ENCODE results near the gene ORM1.

Gene ORM1

DNA sequence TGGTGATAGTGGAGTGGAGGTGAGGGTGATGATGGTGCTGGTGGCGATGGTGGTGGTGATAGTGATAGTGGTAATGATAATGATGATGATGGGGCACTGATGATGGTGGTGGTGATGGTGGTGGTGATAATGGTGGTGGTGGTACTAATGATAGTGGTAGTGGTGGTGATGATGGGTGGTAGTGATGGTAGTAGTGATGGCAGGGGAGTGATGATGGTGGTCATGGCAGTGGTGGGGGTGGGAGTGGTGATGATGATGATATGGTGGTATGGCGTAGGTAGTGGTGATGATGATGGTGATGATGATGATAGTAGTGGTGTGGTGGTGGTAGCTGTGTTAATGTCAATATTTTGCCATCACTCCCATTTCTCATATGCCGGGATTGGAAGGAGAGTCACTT, 44.5 kb upstream of the ORM1 start:
- no peaks in the 10 kb centered on the region for H3K27me3 ChIP-seq (ENCODE audit: insufficient read depth, low read length, poor library complexity)
- H3K9ac ChIP-seq (ENCODE audit: low read length), result no peak overlapping the region
- no peak overlapping the region for H2BK120ac ChIP-seq (ENCODE audit: low read depth, low read length)
- H4K8ac ChIP-seq (ENCODE audit: low read depth, low read length), result no peak overlapping the region
- H3K56ac ChIP-seq (ENCODE audit: low read length), result no peak overlapping the region
- H3K27ac ChIP-seq (ENCODE audit: low read depth, low read length), result no peak overlapping the region
- H2BK5ac ChIP-seq (ENCODE audit: low read length), result no peak overlapping the region
- H3K79me2 ChIP-seq (ENCODE audit: control insufficient read depth, insufficient read depth, low read length), result no peaks in the 10 kb centered on the region
- no peaks in the 10 kb centered on the region for H3K36me3 ChIP-seq (ENCODE audit: control insufficient read depth, insufficient read depth, low read length)
- no peaks in the 10 kb centered on the region for H3K79me1 ChIP-seq (ENCODE audit: low read length)
- DNase-seq, result no peak
- no peak overlapping the region for H2BK15ac ChIP-seq (replicated peaks; ENCODE audit: low read depth)
- H4K5ac ChIP-seq (ENCODE audit: low read length), result no peak overlapping the region
- H3K4ac ChIP-seq (ENCODE audit: low read depth, low read length), result no peak overlapping the region
- H3K4me3 ChIP-seq (ENCODE audit: low read length), result no peak overlapping the region
- WGBS (ENCODE audit: extremely low coverage, insufficient coverage, low lambda C conversion rate), result 100% methylated on average over 1 of the region's 3 CpGs
- no peak overlapping the region for H3K23ac ChIP-seq (ENCODE audit: low read length)
- H3K18ac ChIP-seq (ENCODE audit: low read length), result no peak overlapping the region
- no peak overlapping the region for H2AK5ac ChIP-seq (ENCODE audit: low read length)
- no peak overlapping the region for H3K4me2 ChIP-seq (ENCODE audit: low read length)
- no peaks in the 10 kb centered on the region for H3K4me1 ChIP-seq (ENCODE audit: control insufficient read depth, low read depth, low read length)

DNA sequence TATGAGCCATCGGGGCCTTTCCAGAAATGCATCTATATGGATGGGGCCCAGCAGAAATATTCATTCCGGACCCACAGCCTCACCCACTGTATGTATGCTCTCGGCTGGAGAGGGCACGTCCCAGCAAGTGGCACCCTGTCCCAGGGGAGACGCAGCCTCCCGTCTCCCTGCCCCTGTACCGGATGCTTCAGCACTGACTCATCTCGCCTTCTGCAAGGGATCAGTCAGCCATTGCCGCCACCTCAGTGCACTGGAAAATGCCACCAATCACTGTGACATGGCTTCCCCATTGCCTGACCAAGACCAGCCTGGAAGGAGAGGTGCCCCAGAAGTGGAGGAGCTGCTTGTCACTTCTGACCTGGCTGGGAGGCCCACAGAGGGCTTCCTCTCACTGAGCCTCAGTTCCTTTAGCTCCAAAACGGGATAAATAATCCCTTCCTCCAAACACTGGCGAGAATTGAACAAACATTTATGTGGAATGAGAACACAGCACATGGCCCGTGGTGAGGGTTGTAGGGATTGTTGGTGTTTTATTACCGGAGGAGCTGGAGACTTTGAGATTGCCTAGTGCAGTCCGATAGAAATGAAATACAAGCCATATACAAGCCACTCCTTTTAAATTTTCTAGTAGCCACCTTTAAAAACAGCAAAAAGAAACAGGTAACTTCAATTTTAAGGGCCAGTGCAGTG, 43.9 kb upstream of the ORM1 start:
- no peaks in the 10 kb centered on the region for H3K4me1 ChIP-seq (ENCODE audit: control insufficient read depth, low read depth, low read length)
- H3K56ac ChIP-seq (ENCODE audit: low read length), result no peak overlapping the region

DNA sequence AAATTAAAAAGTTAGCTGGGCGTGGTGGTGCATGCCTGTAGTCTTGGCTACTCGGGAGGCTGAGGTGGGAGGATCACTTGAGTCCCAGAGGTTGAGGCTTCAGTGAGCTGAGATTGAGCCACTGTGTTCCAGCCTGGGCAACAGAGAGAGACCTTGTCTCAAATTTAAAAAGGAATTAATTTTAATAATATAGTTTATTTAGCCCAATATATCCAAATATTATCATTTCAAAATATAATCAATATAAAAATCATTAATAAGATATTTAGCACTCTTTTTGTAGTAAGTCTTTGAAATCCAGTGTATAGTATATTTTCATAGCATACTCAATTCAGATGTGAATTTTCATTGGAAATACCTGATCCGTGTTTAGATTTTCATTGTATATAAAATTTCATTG, 43.2 kb upstream of the ORM1 start:
- no peaks in the 10 kb centered on the region for H3K79me1 ChIP-seq (ENCODE audit: low read length)
- no peak overlapping the region for H4K5ac ChIP-seq (ENCODE audit: low read length)
- no CpG with 5 or more reads among the region's 3 CpGs for WGBS (ENCODE audit: extremely low coverage, insufficient coverage, low lambda C conversion rate)
- no peak overlapping the region for H3K4me3 ChIP-seq (ENCODE audit: low read length)
- no peaks in the 10 kb centered on the region for H3K79me2 ChIP-seq (ENCODE audit: control insufficient read depth, insufficient read depth, low read length)
- no peak overlapping the region for H3K18ac ChIP-seq (ENCODE audit: low read length)
- H2BK15ac ChIP-seq (replicated peaks; ENCODE audit: low read depth), result no peak overlapping the region
- no peak overlapping the region for H4K8ac ChIP-seq (ENCODE audit: low read depth, low read length)
- DNase-seq, result no peak
- no peak overlapping the region for H3K4me2 ChIP-seq (ENCODE audit: low read length)
- no peak overlapping the region for H3K4ac ChIP-seq (ENCODE audit: low read depth, low read length)
- no peak overlapping the region for H3K56ac ChIP-seq (ENCODE audit: low read length)
- H2BK5ac ChIP-seq (ENCODE audit: low read length), result no peak overlapping the region
- H3K27ac ChIP-seq (ENCODE audit: low read depth, low read length), result no peak overlapping the region
- no peaks in the 10 kb centered on the region for H3K4me1 ChIP-seq (ENCODE audit: control insufficient read depth, low read depth, low read length)
- H2BK120ac ChIP-seq (ENCODE audit: low read depth, low read length), result no peak overlapping the region
- H3K27me3 ChIP-seq (ENCODE audit: insufficient read depth, low read length, poor library complexity), result no peaks in the 10 kb centered on the region
- peaks cover 2% of the 10 kb centered on the region for H3K36me3 ChIP-seq (ENCODE audit: control insufficient read depth, insufficient read depth, low read length)
- H2AK5ac ChIP-seq (ENCODE audit: low read length), result no peak overlapping the region
- no peak overlapping the region for H3K9ac ChIP-seq (ENCODE audit: low read length)
- no peak overlapping the region for H3K23ac ChIP-seq (ENCODE audit: low read length)

More for the DNA sequence above, 43.9 kb upstream of the ORM1 start:
- H3K4ac ChIP-seq (ENCODE audit: low read depth, low read length), result no peak overlapping the region
- H3K79me2 ChIP-seq (ENCODE audit: control insufficient read depth, insufficient read depth, low read length), result no peaks in the 10 kb centered on the region
- H3K4me2 ChIP-seq (ENCODE audit: low read length), result no peak overlapping the region
- no peak overlapping the region for H2BK120ac ChIP-seq (ENCODE audit: low read depth, low read length)
- no peak overlapping the region for H3K23ac ChIP-seq (ENCODE audit: low read length)
- no peak overlapping the region for H2BK15ac ChIP-seq (replicated peaks; ENCODE audit: low read depth)
- no peak overlapping the region for H4K5ac ChIP-seq (ENCODE audit: low read length)
- H4K8ac ChIP-seq (ENCODE audit: low read depth, low read length), result no peak overlapping the region
- no peaks in the 10 kb centered on the region for H3K27me3 ChIP-seq (ENCODE audit: insufficient read depth, low read length, poor library complexity)
- peak; percentile 40 for DNase-seq
- H2BK5ac ChIP-seq (ENCODE audit: low read length), result no peak overlapping the region
- no peak overlapping the region for H3K4me3 ChIP-seq (ENCODE audit: low read length)
- no peak overlapping the region for H2AK5ac ChIP-seq (ENCODE audit: low read length)
- no peak overlapping the region for H3K18ac ChIP-seq (ENCODE audit: low read length)
- H3K36me3 ChIP-seq (ENCODE audit: control insufficient read depth, insufficient read depth, low read length), result peaks cover 2% of the 10 kb centered on the region
- WGBS (ENCODE audit: extremely low coverage, insufficient coverage, low lambda C conversion rate), result no CpG with 5 or more reads among the region's 14 CpGs
- no peaks in the 10 kb centered on the region for H3K79me1 ChIP-seq (ENCODE audit: low read length)
- H3K27ac ChIP-seq (ENCODE audit: low read depth, low read length), result no peak overlapping the region
- H3K9ac ChIP-seq (ENCODE audit: low read length), result no peak overlapping the region

DNA sequence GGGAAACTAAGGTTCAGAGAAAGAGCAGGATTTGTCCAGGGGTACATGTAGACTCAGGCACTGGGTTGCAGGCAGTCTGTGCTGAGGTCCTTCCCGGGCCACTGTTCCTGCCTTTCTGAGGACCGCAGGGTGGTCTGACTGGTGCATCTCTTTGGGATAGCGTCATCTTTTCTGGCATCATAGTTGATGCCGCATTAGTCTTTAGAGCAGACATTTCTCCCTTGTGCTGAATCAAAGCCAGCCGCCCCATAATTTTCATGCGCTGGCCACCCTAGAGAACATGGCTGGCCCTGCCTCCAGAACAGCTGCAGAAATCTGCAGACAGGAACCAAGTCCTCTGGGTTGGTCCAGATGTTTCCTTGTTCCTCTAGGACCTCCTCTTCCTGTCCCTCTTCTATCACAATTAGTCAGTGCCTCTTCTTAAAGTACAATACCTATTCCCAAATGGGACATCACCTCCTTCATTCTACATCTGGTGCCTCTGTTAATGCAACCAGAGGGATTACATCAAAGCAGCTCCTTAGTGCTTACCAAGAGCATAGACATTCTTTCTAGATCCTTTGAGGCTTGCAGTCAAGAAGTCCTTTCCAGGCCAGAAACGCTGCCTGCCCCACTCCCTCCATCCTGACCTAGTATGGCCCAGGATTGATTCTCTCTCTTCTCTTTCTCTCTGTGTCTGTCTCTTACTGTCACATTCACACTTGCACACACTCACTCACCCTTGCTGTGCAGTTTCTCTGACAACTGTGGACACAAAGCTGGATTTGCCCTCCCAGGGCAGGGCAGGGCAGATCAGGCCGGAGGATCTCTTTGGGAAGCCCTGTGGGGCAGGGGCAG, 42.0 kb upstream of the ORM1 start:
- Histone ChIP-seq H3K23ac (ENCODE audit: low read length) (no peak overlapping the region), H2AK5ac (ENCODE audit: low read length) (no peak overlapping the region), H4K5ac (ENCODE audit: low read length) (no peak overlapping the region), H3K9ac (ENCODE audit: low read length) (no peak overlapping the region), H3K27me3 (ENCODE audit: insufficient read depth, low read length, poor library complexity) (no peaks in the 10 kb centered on the region), H3K4me1 (ENCODE audit: control insufficient read depth, low read depth, low read length) (no peaks in the 10 kb centered on the region), H3K56ac (ENCODE audit: low read length) (no peak overlapping the region), H3K4me2 (ENCODE audit: low read length) (no peak overlapping the region), H3K4ac (ENCODE audit: low read depth, low read length) (no peak overlapping the region), H2BK5ac (ENCODE audit: low read length) (no peak overlapping the region), H3K79me1 (ENCODE audit: low read length) (no peaks in the 10 kb centered on the region), H4K8ac (ENCODE audit: low read depth, low read length) (no peak overlapping the region), H3K79me2 (ENCODE audit: control insufficient read depth, insufficient read depth, low read length) (no peaks in the 10 kb centered on the region), H2BK15ac (replicated peaks; ENCODE audit: low read depth) (no peak overlapping the region), H3K36me3 (ENCODE audit: control insufficient read depth, insufficient read depth, low read length) (peaks cover 2% of the 10 kb centered on the region), H3K27ac (ENCODE audit: low read depth, low read length) (no peak overlapping the region), H3K4me3 (ENCODE audit: low read length) (no peak overlapping the region), H3K18ac (ENCODE audit: low read length) (no peak overlapping the region), H2BK120ac (ENCODE audit: low read depth, low read length) (no peak overlapping the region)
- no CpG with 5 or more reads among the region's 8 CpGs for WGBS (ENCODE audit: extremely low coverage, insufficient coverage, low lambda C conversion rate)
- no peak for DNase-seq

DNA sequence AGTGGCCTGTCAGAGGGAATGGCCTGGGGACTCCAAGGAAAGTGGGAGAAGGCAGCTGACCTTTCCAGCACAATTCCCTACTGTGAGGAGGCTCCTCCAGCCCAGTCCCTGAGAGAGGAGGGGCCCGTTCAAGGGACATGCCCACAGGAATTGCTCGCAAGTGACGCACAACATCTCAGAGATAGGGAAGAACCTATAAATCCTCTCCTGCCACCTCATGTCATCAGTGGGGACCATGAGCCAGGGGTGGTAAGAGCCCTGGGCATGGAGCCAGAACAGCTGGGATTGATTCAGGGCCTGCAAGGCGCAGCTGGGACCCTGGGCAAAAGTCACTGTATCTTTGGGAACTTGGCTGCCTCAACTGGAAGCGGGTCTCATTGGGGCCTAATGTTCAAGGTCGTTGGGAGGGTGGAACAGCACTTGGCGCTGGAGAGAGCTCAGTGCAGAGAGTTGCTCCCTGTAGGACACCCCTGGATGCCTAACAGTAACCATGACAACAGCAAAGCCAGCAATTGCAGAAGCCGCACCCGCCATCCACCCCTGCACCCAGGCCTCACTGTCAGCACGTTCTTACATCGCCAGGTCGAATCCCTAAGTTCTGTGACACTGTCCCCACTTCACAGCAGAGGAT, 41.3 kb upstream of the ORM1 start:
- no peak overlapping the region for H3K4ac ChIP-seq (ENCODE audit: low read depth, low read length)
- H2AK5ac ChIP-seq (ENCODE audit: low read length), result no peak overlapping the region
- no peak overlapping the region for H3K23ac ChIP-seq (ENCODE audit: low read length)
- H3K36me3 ChIP-seq (ENCODE audit: control insufficient read depth, insufficient read depth, low read length), result peaks cover 2% of the 10 kb centered on the region
- no peak overlapping the region for H2BK120ac ChIP-seq (ENCODE audit: low read depth, low read length)
- H3K4me3 ChIP-seq (ENCODE audit: low read length), result no peak overlapping the region
- H3K4me1 ChIP-seq (ENCODE audit: control insufficient read depth, low read depth, low read length), result no peaks in the 10 kb centered on the region
- no peak overlapping the region for H3K4me2 ChIP-seq (ENCODE audit: low read length)
- no peak overlapping the region for H2BK5ac ChIP-seq (ENCODE audit: low read length)
- no peaks in the 10 kb centered on the region for H3K79me1 ChIP-seq (ENCODE audit: low read length)
- no peak overlapping the region for H3K56ac ChIP-seq (ENCODE audit: low read length)
- no peak for DNase-seq
- no peak overlapping the region for H2BK15ac ChIP-seq (replicated peaks; ENCODE audit: low read depth)
- H3K27me3 ChIP-seq (ENCODE audit: insufficient read depth, low read length, poor library complexity), result no peaks in the 10 kb centered on the region
- H3K18ac ChIP-seq (ENCODE audit: low read length), result no peak overlapping the region
- WGBS (ENCODE audit: extremely low coverage, insufficient coverage, low lambda C conversion rate), result no CpG with 5 or more reads among the region's 12 CpGs
- H3K79me2 ChIP-seq (ENCODE audit: control insufficient read depth, insufficient read depth, low read length), result no peaks in the 10 kb centered on the region
- no peak overlapping the region for H3K9ac ChIP-seq (ENCODE audit: low read length)
- no peak overlapping the region for H3K27ac ChIP-seq (ENCODE audit: low read depth, low read length)
- H4K8ac ChIP-seq (ENCODE audit: low read depth, low read length), result no peak overlapping the region
- H4K5ac ChIP-seq (ENCODE audit: low read length), result no peak overlapping the region

All from mesendoderm (in vitro differentiated cells).